ENCODE data around the gene SREBF2. TPM values are rescaled to one million over a fixed set of nuclear protein-coding genes. Genes with fewer than 3 reads are reported as not detected.

The SREBF2 gene
- total and polyA plus RNA-seq, 2 of the 8 experiments (the other 6 are each of a cell fraction or from before 2014, with no cell fraction given) = 125 to 144 TPM

DNA sequence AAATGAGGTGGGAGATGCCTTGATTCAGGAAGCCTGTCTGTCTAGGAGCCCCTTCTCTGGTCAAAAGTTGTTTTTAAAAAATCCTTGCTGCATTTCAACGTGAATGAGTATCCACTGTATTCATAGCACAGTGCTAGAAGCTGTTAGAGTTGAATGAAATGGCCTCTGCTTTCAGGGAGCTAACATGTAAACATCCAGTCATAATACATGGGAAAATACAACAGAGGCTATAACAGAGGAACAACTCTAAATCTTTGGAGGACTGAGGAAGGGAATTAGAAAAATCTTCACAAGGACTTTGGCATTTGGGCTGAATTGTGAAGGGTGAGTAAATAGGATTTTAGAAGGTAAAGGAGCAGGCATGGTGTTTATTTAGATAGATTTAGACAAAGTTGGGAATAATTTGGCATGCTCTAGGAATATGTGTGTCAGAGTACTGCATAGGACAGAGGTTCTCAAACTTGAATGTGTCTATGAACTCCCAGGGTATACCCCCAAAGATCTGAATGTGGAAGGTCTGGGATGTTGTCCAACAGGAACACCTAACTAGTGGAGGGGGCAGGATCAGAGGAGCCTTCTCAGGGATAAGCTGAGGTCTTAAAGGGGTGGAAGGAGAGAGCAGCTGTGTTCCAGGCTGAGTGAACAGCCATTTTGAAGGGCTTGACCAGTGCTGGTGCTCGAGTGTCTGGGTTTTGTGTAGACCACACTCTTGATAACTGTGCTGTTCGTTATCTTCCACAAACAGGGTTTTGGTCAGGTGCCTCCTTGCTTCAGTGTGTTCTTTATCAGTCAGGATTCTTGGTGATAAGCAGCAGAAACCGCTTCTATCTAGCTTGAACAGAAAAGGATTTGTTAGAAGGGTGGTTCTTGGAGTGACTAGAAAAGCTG, 12.7 kb downstream of the SREBF2 start (continued):
- no peak for TF ChIP-seq CHD7 (IDR thresholded peaks at IDR 0.05; ENCODE audit: insufficient replicate concordance, low read length)
- TF ChIP-seq, protein P1, sequence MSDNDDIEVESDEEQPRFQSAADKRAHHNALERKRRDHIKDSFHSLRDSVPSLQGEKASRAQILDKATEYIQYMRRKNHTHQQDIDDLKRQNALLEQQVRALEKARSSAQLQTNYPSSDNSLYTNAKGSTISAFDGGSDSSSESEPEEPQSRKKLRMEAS (IDR thresholded peaks at IDR 0.05) = no peak

Measured in H1 (cell line).